Muscle of back (tissue), 11 donors: ENCODE measurements around the gene COL23A1. TPM values are rescaled to one million over a fixed set of nuclear protein-coding genes. Genes with fewer than 3 reads are reported as not detected.
"Not testable (repeated sequence)": the region's sequence is repeated elsewhere in the genome, so short reads cannot be mapped to it uniquely, and the experiment has no call there.

Experiments
- DNase-seq, 3 donors: peaks; one replicate each; pipeline versions ENCODE4 v3.0.0 to v3.0.0-alpha.2; 2013
- polyA plus RNA-seq, 10 donors: library from polyadenylated mRNA; unstranded; fragments of 120-200 nt; gene quantifications; one replicate each; pipeline ENCODE4 v1.2.1, GENCODE V29; 2013; ENCODE audit not compliant: insufficient read length in 10 of 10

COL23A1 gene
- polyA plus RNA-seq, 10 donors = 0.67 to 13.2 (median 4.5) TPM

DNA sequence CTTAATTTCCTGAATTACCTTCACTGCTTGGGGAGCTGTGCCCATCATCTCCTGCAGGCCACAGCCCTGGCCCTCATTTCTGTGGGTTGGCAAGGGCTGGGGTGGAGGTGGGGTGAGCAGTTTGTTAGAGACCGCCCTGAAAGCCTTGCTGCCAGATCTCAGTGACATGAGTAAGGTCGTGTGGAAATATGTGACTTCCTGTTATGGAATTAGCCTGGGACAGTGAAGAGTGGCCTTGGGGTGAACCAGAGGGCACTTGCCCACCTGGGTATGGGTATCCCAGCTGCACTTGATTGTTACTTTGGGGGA, 388.3 kb downstream of the COL23A1 start:
- DNase-seq = no peak

DNA sequence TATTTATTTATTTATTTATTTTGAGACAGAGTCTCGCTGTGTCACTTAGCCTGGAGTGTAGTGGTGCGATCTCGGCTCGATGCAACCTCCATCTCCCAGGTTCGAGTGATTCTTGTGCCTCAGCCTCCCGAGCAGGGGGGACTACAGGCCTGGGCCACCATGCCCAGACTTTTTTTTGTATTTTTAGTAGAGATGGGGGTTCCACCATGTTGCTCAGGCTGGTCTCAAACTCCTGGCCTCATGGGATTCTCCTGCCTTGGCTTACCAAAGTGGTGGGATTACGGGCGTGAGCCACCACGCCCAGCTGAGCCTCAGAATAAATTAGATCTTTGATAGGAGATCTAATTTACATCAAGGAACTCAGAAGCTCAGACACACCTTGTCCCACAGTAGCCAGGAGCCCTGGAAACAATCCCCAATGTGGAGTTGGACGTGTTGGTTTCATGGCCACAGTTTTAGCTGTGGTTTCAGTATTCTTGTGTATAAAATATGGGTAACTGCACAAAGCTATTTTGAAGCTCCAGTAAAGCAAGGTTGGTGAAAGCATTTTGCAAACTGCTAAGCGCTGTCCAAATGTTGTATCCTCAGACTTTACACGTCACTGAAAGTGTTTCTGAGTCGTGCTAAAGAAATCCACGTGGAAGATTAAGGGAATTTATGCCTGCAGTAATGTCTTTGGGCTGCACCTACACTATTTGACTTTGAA, 388.8 kb downstream of the COL23A1 start:
- no peak for DNase-seq

DNA sequence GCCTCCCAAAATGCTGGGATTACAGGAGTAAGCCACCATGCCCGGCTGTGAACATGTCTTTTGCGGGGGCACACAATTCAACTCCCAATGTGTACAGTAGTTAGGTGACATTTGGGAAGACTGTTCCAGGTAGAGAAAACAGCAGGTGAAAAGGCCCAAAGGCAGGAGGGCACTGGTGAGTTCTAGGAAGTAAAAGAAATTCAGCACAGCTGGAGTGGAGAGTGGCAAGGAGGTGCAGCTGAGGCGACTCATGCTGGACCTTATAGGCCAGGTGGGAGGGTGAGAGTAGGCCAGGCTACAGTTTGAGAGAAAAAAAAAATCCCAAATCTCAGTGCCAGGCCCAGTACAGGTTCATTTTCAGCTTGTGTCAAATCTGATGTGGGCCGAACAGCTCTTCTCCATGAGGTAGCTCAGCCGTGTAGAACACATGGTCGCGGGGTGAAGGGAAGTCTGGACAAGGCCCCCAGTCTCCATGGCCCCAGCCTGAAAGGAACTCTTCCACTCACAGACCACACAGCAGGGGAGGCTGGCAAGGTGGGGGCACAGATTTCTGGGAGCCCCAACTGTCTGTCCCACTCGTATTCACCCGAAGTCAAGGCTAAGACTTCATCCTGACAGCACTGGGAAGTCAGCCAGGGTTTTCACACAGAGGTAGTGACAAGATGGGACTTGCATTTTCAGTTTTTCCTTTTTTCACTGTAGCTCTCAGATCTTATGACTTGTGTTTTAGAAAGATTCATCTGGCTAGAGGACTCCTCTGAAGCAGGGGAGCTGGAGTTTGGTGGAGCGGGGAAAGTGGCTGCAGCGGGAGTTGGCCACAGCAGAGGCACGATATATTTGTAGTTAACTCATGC, 390.4 kb downstream of the COL23A1 start:
- DNase-seq = no peak

DNA sequence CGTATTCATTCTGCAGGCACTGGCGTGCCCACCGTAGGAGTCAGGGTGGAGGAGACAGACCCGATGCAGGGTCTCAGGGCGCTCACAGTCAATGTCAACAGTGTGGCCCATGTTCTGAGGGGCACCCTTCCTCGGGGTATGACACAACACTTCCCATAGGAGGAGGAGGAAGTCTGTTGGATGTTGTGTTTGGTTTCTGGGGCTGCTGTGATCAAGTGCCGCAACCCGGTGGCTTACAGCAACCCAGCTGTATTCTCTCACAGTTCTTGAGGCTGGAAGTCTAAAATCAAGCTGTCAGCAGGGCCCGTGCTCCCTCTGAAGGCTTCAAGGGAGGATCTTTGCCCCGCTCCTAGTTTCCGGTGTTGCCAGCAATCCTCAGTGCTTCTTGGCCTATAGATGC, 391.5 kb downstream of the COL23A1 start:
- DNase-seq = no peak

DNA sequence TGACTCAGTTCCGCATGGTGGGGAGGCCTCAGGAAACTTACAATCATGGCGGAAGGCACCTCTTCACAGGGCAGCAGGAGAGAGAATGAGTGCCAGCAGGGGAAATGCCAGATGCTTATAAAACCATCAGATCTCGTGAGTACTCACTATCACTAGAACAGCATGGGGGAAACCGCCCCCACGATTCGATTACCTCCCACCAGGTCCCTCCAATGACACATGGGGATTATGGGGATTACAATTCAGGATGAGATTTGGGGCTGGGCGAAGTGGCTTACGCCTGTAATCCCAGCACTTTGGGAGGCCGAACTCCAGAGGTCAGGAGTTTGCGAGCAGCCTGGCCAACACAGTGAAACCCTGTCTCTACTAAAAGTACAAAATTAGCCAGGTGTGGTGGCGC, 392.0 kb downstream of the COL23A1 start:
- not testable (repeated sequence) for DNase-seq

DNA sequence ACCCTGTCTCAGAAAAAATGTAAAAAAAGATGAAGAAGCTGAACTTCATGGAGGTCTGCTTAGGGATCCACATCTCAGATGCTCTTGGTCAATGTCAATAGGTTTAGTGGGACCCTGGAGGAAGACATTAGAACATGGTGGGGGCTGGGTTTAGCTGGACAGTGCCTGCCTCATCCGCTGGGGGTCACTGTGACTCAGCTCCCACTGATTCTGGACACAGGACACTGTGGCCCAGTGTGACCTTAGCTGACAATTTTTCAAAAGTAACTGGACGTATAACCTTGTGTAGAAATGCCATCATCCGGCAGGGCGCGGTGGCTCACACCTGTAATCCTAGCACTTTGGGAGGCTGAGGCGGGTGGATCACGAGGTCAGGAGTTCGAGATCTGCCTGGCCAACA, 393.2 kb downstream of the COL23A1 start:
- no peak for DNase-seq

DNA sequence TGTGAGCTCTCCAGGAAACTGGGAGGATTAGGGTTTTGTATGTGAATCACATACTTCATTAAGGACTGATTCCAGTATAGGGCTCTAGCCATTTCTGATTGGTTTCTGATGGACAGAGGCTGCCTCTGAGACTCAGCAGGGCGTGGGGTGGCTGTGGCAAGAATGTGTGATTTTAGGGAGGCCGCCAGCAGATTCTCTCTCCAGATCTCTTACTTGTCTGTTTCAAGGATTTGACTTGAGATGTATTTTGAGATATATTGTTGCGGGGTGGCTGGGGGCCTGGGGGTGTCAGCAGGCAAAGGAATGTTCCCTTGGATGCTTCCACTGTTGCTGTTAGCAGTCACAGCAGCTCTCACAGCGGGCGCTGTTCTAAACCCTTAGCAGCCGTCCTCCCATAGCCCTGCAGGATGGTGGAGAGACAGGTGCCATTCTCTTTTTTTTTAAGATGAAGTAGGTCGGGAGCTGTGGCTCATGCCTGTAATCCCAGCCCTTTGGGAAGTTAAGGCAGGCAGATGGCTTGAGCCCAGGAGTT, 393.8 kb downstream of the COL23A1 start:
- no peak for DNase-seq

DNA sequence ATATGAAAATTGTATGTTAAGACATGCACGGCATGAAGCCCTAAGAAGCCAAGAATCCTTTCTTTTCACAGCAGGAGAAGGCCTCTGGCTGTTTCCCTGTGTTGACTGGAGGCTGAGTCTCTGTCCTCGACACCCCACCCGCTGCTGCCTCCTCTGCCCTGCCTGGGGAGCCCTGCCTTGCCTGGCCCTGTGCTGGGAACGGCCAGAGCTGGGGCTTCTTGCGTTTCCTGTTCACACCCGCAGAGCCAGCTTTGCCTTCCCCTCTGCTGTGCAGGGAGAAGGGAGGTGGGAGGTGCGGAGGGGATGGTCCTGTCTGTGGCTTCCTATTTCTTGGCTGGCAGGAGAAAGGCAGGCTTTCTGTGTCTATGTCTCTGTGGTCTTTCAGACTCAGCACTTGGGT, 396.2 kb downstream of the COL23A1 start:
- DNase-seq = no peak

DNA sequence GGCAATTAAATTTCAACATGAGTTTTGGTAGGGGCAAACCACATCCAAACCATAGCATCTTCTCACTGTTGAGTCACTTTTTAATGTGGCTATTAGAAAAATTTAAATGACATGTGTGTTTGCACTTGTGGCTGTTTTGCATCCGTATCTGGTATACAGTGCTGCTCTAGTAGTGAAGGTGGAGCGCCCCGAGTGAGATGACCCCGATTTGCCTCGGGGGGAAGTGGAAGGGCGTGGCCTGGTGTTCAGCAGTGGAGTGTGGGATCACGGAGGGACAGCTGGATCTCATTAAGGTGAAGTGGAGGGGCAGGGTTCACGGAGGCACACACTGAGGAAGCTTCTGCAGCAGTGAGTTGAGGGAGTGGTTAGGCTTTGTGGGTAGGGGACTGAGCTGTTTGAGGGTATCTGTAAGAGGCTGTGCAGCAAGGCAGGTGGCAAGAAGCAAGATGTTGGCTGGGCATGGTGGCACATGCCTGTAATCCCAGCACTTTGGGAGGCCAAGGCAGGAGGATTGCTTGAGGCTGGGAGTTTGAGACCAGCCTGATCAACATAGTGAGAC, 396.9 kb downstream of the COL23A1 start:
- no peak for DNase-seq

DNA sequence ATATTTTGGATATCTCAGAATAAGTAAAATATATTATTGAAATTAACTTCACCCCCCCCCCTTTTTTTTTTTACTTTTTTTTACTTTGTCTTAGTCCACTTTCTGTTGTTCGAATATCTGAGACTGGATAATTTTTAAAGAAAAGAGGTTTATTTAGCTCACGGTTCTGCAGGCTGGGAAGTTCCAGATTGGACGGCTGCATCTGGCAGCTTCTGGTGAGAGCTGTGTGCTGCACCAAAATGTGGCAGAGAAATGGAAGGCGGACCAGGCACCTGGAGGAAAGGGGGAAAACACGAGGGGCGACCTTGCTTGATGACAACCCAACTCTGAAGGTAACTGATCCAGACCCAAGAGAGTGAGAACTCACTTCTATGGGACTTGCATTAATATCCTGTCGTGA, 397.4 kb downstream of the COL23A1 start:
- DNase-seq = no peak

DNA sequence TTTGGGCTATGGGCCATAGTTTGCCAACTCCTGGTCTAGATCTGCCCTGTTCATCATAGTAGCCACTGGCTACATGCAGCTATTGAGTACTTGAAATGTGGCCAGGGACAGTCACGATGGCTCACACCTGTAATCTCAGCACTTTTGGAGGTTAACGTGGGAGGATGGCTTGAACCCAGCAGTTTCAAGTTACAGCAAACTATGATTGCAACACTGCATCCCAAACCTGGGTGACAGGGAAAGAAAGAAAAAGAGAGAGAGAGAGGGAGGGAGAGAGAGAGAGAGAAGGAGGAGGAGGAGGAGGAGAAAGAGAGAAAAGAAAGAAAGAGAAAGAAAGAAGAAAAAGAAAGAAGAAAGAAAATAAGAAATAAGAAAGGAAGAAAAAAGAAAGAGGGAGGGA, 397.9 kb downstream of the COL23A1 start:
- no peak for DNase-seq

DNA sequence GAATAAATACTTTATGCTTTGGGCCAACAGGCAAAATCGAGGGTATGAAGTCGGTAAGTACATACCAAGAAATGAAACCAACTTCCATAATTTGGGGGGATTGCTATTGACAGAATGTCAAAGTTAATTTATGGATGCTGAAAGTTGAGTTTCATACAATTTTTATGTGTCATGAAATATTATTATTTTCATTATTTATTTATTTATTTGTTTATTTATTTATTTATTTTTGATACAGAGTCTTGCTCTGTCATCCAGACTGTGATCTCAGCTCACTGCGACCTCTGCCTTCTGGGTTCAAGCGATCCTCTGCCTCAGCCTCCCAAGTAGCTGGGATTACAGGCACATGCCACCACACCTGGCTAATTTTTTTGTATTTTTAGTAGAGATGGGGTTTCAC, 398.5 kb downstream of the COL23A1 start:
- no peak for DNase-seq

DNA sequence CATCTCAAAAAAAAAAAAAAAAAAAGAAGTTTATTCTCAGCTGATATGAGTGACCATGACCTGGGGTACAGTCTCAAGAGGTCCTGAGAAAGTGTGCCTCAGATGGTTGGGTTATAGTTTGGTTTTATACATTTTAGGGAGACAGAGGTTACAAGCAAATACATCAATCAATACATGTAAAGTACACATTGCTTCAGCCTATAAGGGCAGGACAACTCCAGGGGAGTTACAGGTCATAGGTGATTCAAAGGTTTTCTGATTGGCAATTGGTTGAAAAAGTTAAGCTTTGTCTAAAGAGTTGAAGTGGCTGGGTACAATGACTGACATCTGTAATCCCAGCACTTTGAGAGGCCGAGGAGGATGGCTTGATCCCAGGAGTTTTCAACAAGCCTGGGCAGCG, 400.8 kb downstream of the COL23A1 start:
- DNase-seq = no peak

Other genes starting within 250 kb of the COL23A1 start
- gene CLK4, start 36.7 kb upstream of the COL23A1 start, polyA plus RNA-seq = 10 to 100 TPM; 23.2 to 42.8 (median 36.8) TPM
- 10 to 100 TPM in 7 of 10 donors, 1 to 10 TPM in 3; 8.0 to 12.5 (median 11.2) TPM for gene ZNF354A, start 140.3 kb upstream of the COL23A1 start, polyA plus RNA-seq